ENCODE measurements around the gene ME3. TPM values are rescaled to one million over a fixed set of nuclear protein-coding genes. Genes with fewer than 3 reads are reported as not detected.
"Not testable (repeated sequence)": the region's sequence is repeated elsewhere in the genome, so short reads cannot be mapped to it uniquely, and the experiment has no call there.

The ME3 gene
- total RNA-seq, 4 donors from 2014 or later = 1.9 to 11.0 (median 6.0) TPM

DNA sequence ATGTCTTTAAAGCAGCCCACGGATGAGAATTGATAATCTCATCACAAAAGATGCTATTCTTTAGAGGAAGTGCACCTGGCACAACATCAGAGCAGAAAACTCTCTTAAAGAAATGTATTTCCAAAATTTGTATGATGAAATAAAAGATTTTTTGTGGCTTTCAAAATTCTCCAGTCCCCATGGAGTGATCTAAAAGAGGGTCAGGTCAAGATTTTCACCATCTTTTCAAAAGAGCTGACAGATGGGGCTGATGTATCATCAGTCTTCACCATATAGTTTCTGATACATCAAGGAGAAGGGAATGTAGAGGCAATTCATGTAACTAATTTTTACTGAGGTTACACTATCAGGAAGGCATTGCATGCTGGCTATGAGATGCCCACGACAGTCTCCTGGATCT is 11.7 kb downstream of the ME3 start:
- intact Hi-C loops (cut with DNase I; ENCODE audit: low total_unique reads) = no loop called here
- DNase-seq (ENCODE audit: low spot score in 2 of 2) = no peak
- TF ChIP-seq, protein P1, sequence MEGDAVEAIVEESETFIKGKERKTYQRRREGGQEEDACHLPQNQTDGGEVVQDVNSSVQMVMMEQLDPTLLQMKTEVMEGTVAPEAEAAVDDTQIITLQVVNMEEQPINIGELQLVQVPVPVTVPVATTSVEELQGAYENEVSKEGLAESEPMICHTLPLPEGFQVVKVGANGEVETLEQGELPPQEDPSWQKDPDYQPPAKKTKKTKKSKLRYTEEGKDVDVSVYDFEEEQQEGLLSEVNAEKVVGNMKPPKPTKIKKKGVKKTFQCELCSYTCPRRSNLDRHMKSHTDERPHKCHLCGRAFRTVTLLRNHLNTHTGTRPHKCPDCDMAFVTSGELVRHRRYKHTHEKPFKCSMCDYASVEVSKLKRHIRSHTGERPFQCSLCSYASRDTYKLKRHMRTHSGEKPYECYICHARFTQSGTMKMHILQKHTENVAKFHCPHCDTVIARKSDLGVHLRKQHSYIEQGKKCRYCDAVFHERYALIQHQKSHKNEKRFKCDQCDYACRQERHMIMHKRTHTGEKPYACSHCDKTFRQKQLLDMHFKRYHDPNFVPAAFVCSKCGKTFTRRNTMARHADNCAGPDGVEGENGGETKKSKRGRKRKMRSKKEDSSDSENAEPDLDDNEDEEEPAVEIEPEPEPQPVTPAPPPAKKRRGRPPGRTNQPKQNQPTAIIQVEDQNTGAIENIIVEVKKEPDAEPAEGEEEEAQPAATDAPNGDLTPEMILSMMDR (IDR thresholded peaks at IDR 0.05) = no peak
- no peak for TF ChIP-seq POLR2A (IDR thresholded peaks at IDR 0.05)
- 49 to 74% methylated on average over 2 of the region's 2 CpGs for WGBS, 2 donors
- no peak overlapping the region for H3K4me3 ChIP-seq (ENCODE audit: low read depth, poor library complexity, severe bottlenecking)

DNA sequence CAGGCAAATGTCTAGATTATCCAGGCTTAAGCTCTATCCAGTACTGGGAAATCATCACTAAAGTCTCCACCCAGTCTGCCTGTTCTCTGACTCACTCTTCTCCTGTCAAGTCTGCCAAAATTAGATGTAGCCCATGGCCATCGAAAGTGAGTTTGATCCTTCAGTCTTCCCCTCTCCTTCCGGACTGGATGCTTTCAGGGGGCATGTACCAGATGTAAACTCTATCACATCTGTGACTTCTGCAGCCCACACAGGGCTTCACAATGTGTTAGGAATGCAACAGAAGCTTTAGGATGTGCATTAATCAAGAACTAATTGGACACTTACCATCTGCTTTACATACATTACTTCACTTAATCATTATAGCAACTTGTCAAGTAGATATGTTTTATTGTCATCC is 12.3 kb downstream of the ME3 start:
- 25 to 41% methylated on average over 2 of the region's 2 CpGs for WGBS, 2 donors
- no peak overlapping the region for H3K4me3 ChIP-seq (ENCODE audit: low read depth, poor library complexity, severe bottlenecking)
- no peak for TF ChIP-seq POLR2A (IDR thresholded peaks at IDR 0.05)
- TF ChIP-seq, protein P1 (IDR thresholded peaks at IDR 0.05) = no peak
- DNase-seq (ENCODE audit: low spot score in 2 of 2) = no peak
- intact Hi-C loops (cut with DNase I; ENCODE audit: low total_unique reads) = no loop called here

DNA sequence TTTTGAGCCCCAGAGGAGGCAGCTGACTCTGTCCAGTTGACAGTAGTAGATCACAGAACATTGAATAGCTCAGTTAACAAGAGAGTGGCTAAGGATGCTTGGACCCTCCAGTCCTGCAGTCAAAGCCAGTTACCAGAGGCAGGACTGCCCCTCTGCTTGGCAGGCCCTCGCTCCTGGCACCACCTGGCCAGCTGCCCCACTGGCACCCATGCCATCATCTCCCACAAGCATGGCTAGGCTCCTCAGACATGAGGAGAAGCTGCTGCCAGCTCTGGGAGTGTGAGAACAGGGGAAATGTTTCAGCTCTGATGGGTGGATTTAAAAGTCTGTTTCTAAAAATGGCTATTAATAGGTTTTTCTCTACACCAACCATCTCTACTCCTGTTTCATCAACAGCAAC is 13.9 kb downstream of the ME3 start:
- 100% methylated on average over 1 of the region's 1 CpG for WGBS, 2 donors
- TF ChIP-seq POLR2A (IDR thresholded peaks at IDR 0.05) = no peak
- TF ChIP-seq, protein P1 (IDR thresholded peaks at IDR 0.05) = no peak
- intact Hi-C loops (cut with DNase I; ENCODE audit: low total_unique reads) = no loop called here

DNA sequence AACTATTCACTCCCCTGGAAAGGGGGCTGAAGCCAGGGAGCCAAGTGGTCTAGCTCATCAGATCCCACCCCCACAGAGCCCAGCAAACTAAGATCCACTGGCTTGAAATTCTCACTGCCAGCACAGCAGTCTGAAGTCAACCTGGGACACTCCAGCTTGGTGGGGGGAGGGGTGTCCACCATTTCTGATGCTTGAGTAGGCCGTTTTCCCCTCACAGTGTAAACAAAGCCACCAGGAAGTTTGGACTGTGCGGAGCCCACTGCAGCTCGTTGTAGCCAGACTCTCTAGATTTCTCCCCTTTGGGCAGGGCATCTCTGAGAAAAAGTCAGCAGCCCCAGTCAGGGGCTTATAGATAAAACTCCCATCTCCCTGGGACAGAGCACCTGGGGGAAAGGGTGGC is 27.2 kb downstream of the ME3 start:
- intact Hi-C loops (cut with DNase I; ENCODE audit: low total_unique reads); DNase-seq (ENCODE audit: low spot score in 2 of 2); H3K4me3 ChIP-seq (ENCODE audit: low read depth, poor library complexity, severe bottlenecking): not testable (repeated sequence)
- 72 to 76% methylated on average over 3 of the region's 3 CpGs for WGBS, 2 donors

More for the DNA sequence above, 13.9 kb downstream of the ME3 start:
- DNase-seq (ENCODE audit: low spot score in 2 of 2) = no peak
- no peak overlapping the region for H3K4me3 ChIP-seq (ENCODE audit: low read depth, poor library complexity, severe bottlenecking)

DNA sequence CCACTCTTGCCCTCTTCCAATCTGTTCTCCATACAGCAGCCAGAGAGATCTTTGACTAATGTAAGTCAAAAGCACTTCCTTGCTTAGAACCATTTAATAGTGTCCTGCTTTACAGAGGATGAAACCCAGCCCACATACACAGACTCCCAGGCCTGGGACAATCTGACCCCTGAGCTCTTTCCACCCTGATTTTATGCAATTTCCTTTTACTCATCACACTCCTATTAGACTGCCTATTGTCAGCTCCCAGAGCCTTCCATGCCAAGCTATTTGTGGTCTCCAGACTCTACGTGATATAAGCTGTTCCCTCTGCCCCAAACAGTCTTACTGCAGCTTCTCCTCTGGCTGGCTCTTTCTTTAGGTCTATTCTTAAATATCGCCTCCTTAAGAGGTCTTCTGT is 28.1 kb downstream of the ME3 start:
- intact Hi-C loops (cut with DNase I; ENCODE audit: low total_unique reads) = no loop called here
- no peak for DNase-seq (ENCODE audit: low spot score in 2 of 2)
- TF ChIP-seq POLR2A (IDR thresholded peaks at IDR 0.05) = no peak
- TF ChIP-seq, protein P1 (IDR thresholded peaks at IDR 0.05) = no peak
- WGBS, 2 donors = 84 to 95% methylated on average over 2 of the region's 2 CpGs
- H3K4me3 ChIP-seq (ENCODE audit: low read depth, poor library complexity, severe bottlenecking) = no peak overlapping the region

DNA sequence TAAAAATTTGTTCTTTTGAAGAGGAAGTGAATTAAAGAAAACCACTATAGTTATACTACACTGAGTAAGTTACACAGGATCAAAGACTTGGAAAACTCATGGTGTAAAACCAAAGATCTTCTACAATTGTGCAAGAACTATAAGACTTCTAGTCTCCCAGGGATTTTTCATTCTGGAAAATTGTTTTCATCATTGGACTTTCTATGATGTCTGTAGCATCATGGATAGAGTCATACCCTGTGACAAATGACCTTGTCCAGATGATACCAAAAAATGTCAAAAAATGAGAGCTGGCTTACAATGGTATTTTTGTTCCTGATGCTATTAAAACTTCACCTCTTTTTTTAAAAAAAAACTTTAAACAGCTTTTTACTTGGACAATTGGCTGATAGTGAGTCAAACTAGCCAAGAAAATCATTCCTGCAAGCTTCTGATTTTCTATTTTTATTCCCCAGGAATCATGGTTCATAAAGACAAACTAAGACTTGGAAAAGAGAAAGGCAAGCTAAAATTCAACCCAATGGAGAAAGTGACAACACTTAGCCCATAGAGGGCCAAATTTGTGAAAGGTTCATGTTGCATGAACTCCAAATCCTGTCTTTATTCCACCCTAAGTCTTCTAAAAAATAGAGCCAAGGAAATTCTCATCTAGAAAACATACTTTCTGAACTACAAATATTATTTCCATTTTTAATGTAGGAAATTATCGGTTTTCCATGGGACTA is 30.7 kb downstream of the ME3 start:
- no peak overlapping the region for H3K4me3 ChIP-seq (ENCODE audit: low read depth, poor library complexity, severe bottlenecking)
- intact Hi-C loops (cut with DNase I; ENCODE audit: low total_unique reads) = no loop called here
- DNase-seq (ENCODE audit: low spot score in 2 of 2) = no peak
- WGBS, 2 donors = 84 to 87% methylated on average over 1 of the region's 1 CpG
- TF ChIP-seq, protein P1 (IDR thresholded peaks at IDR 0.05) = no peak
- TF ChIP-seq POLR2A (IDR thresholded peaks at IDR 0.05) = no peak

Data from lower leg skin (tissue), 4 donors.